ENCODE results near the gene BMP10.

The BMP10 gene

GRCh38 chr2:68871159-68871764, at the start of gene BMP10:
BMP10 (minus strand) TSS chr2:68871397; CDS start chr2:68871358, 39 bp downstream.
- Mint-ChIP-seq H3K36me3 (no peaks in the 10 kb centered on the region), H3K27me3 (peaks cover 6% of the 10 kb centered on the region), H3K4me3 (no peak within 1 kb of the TSS), H3K9me3 (no peaks in the 10 kb centered on the region), H3K4me1 (no peaks in the 10 kb centered on the region), H3K27ac (no peak within 1 kb of the TSS)
- DNase-seq = no peak
- CTCF ChIA-PET = interaction anchor here (1.5 kb wide), 1 partner anchor 16 kb away, joined by 3 read pairs; no protein-coding TSS in a partner anchor

GRCh38 chr2:68920481-68921170, 49.4 kb upstream of the BMP10 start:
- DNase-seq = no peak
- H3K4me1 Mint-ChIP-seq = peaks cover 8% of the 10 kb centered on the region
- CTCF ChIA-PET = interaction anchor here (1.1 to 1.7 kb wide), 3 partner anchors 86 to 457 kb away, joined by 3 to 5 read pairs (median 4); no protein-coding TSS in a partner anchor
- H3K27ac Mint-ChIP-seq = no peak overlapping the region
- peaks cover 3% of the 10 kb centered on the region for H3K27me3 Mint-ChIP-seq
- H3K4me3 Mint-ChIP-seq = no peak overlapping the region
- H3K9me3 Mint-ChIP-seq = no peaks in the 10 kb centered on the region
- H3K36me3 Mint-ChIP-seq = no peaks in the 10 kb centered on the region

GRCh38 chr2:68918497-68918896, 47.3 kb upstream of the BMP10 start:
- Mint-ChIP-seq H3K27ac (no peak overlapping the region), H3K4me1 (peaks cover 8% of the 10 kb centered on the region)

GRCh38 chr2:68917034-68917718, 46.0 kb upstream of the BMP10 start:
- Mint-ChIP-seq H3K4me3 (no peak overlapping the region), H3K27ac (no peak overlapping the region), H3K4me1 (peaks cover 8% of the 10 kb centered on the region), H3K36me3 (no peaks in the 10 kb centered on the region), H3K27me3 (no peaks in the 10 kb centered on the region), H3K9me3 (no peaks in the 10 kb centered on the region)
- CTCF ChIA-PET = interaction anchor here (1.4 to 1.7 kb wide), 2 partner anchors 7 to 208 kb away, joined by 4 read pairs; no protein-coding TSS in a partner anchor
- no peak for DNase-seq

More at GRCh38 chr2:68918497-68918896, 47.3 kb upstream of the BMP10 start:
- no peak overlapping the region for H3K4me3 Mint-ChIP-seq
- CTCF ChIA-PET = interaction anchor here (0.6 to 1.7 kb wide), 8 partner anchors 9 to 210 kb away, joined by 3 to 6 read pairs (median 4); no protein-coding TSS in a partner anchor
- H3K9me3 Mint-ChIP-seq = no peaks in the 10 kb centered on the region
- H3K27me3 Mint-ChIP-seq = no peaks in the 10 kb centered on the region
- H3K36me3 Mint-ChIP-seq = no peaks in the 10 kb centered on the region
- no peak for DNase-seq

GRCh38 chr2:68916226-68916625, 45.0 kb upstream of the BMP10 start:
- no peaks in the 10 kb centered on the region for H3K27me3 Mint-ChIP-seq
- CTCF ChIA-PET = interaction anchor here (0.7 to 1.3 kb wide), 2 partner anchors 207 to 381 kb away, joined by 3 to 4 read pairs; no protein-coding TSS in a partner anchor
- H3K4me3 Mint-ChIP-seq = no peak overlapping the region
- H3K9me3 Mint-ChIP-seq = no peaks in the 10 kb centered on the region
- no peak overlapping the region for H3K27ac Mint-ChIP-seq
- no peak for DNase-seq
- H3K36me3 Mint-ChIP-seq = no peaks in the 10 kb centered on the region
- H3K4me1 Mint-ChIP-seq = peaks cover 8% of the 10 kb centered on the region

GRCh38 chr2:68915393-68915792, 44.2 kb upstream of the BMP10 start:
- Mint-ChIP-seq H3K27me3 (no peaks in the 10 kb centered on the region), H3K9me3 (no peaks in the 10 kb centered on the region), H3K27ac (no peak overlapping the region), H3K4me1 (peaks cover 10% of the 10 kb centered on the region), H3K36me3 (no peaks in the 10 kb centered on the region), H3K4me3 (no peak overlapping the region)
- CTCF ChIA-PET = interaction anchor here (0.7 to 4.7 kb wide), 3 partner anchors 10 to 380 kb away, joined by 3 to 19 read pairs (median 4); no protein-coding TSS in a partner anchor
- DNase-seq = no peak

GRCh38 chr2:68913359-68913758, 42.2 kb upstream of the BMP10 start:
- no peaks in the 10 kb centered on the region for H3K27me3 Mint-ChIP-seq
- no peak for DNase-seq
- H3K4me1 Mint-ChIP-seq = peaks cover 28% of the 10 kb centered on the region
- no peak overlapping the region for H3K27ac Mint-ChIP-seq
- H3K4me3 Mint-ChIP-seq = no peak overlapping the region
- CTCF ChIA-PET = interaction anchor here (0.9 to 4.7 kb wide), 6 partner anchors 12 to 450 kb away, joined by 3 to 19 read pairs (median 7); no protein-coding TSS in a partner anchor
- H3K36me3 Mint-ChIP-seq = no peaks in the 10 kb centered on the region
- no peaks in the 10 kb centered on the region for H3K9me3 Mint-ChIP-seq

GRCh38 chr2:68912732-68913131, 41.5 kb upstream of the BMP10 start:
- DNase-seq = peak; percentile 70
- H3K9me3 Mint-ChIP-seq = no peaks in the 10 kb centered on the region

GRCh38 chr2:68912111-68912510, 40.9 kb upstream of the BMP10 start:
- Mint-ChIP-seq H3K4me1 (peaks cover 41% of the 10 kb centered on the region), H3K27me3 (no peaks in the 10 kb centered on the region), H3K27ac (no peak overlapping the region), H3K9me3 (no peaks in the 10 kb centered on the region), H3K36me3 (peaks cover 3% of the 10 kb centered on the region), H3K4me3 (no peak overlapping the region)
- CTCF ChIA-PET = interaction anchor here (0.8 to 4.7 kb wide), 8 partner anchors 13 to 449 kb away, joined by 3 to 19 read pairs (median 6); no protein-coding TSS in a partner anchor
- DNase-seq = no peak

More at GRCh38 chr2:68912732-68913131, 41.5 kb upstream of the BMP10 start:
- H3K27me3 Mint-ChIP-seq = no peaks in the 10 kb centered on the region
- no peak overlapping the region for H3K4me3 Mint-ChIP-seq
- no peaks in the 10 kb centered on the region for H3K36me3 Mint-ChIP-seq
- peaks cover 34% of the 10 kb centered on the region for H3K4me1 Mint-ChIP-seq
- H3K27ac Mint-ChIP-seq = no peak overlapping the region
- CTCF ChIA-PET = interaction anchor here (1.7 to 4.7 kb wide), 5 partner anchors 12 to 449 kb away, joined by 5 to 19 read pairs (median 11); no protein-coding TSS in a partner anchor

- peaks cover 43% of the 10 kb centered on the region for H3K4me1 Mint-ChIP-seq
- peak overlapping the region; percentile 49 for H3K27ac Mint-ChIP-seq
- H3K9me3 Mint-ChIP-seq = no peaks in the 10 kb centered on the region
- CTCF ChIA-PET = interaction anchor here (0.8 to 4.7 kb wide), 8 partner anchors 13 to 448 kb away, joined by 3 to 19 read pairs (median 6); no protein-coding TSS in a partner anchor
- no peak for DNase-seq
- H3K4me3 Mint-ChIP-seq = no peak overlapping the region
- peaks cover 3% of the 10 kb centered on the region for H3K36me3 Mint-ChIP-seq
- H3K27me3 Mint-ChIP-seq = no peaks in the 10 kb centered on the region
Observed at GRCh38 chr2:68911709-68912108, 40.5 kb upstream of the BMP10 start.

GRCh38 chr2:68911246-68911645, 40.0 kb upstream of the BMP10 start:
- no peak for DNase-seq
- Mint-ChIP-seq H3K27ac (peak overlapping the region; percentile 49), H3K4me1 (peaks cover 44% of the 10 kb centered on the region), H3K9me3 (no peaks in the 10 kb centered on the region), H3K4me3 (no peak overlapping the region), H3K27me3 (no peaks in the 10 kb centered on the region), H3K36me3 (peaks cover 3% of the 10 kb centered on the region)
- CTCF ChIA-PET = interaction anchor here (0.8 to 4.7 kb wide), 8 partner anchors 14 to 448 kb away, joined by 3 to 19 read pairs (median 6); no protein-coding TSS in a partner anchor

- H3K4me3 Mint-ChIP-seq = no peak overlapping the region
- peaks cover 5% of the 10 kb centered on the region for H3K36me3 Mint-ChIP-seq
- DNase-seq = peak; percentile 79
- no peaks in the 10 kb centered on the region for H3K27me3 Mint-ChIP-seq
- CTCF ChIA-PET = interaction anchor here (0.7 to 4.8 kb wide), 18 partner anchors 8 to 447 kb away, joined by 3 to 38 read pairs (median 4); partner anchors contain the start of gene ARHGAP25
- peak overlapping the region; percentile 53 for H3K27ac Mint-ChIP-seq
- H3K4me1 Mint-ChIP-seq = peaks cover 40% of the 10 kb centered on the region
- H3K9me3 Mint-ChIP-seq = no peaks in the 10 kb centered on the region
Observed at GRCh38 chr2:68909793-68910674, 38.8 kb upstream of the BMP10 start.

Measured in activated naive CD4-positive, alpha-beta T cell treated with anti-CD3 and anti-CD28 coated beads, Interleukin-2, amount 10 ng/mL, durations not matched to agents 7 days and 5 days (primary cell).